ENCODE results near the gene NOL8. TPM values are rescaled to one million over a fixed set of nuclear protein-coding genes. Genes with fewer than 3 reads are reported as not detected.

NOL8 gene
- total RNA-seq, 6 experiments from 2014 or later, result 24.3 to 33.5 (median 27.7) TPM

- Mint-ChIP-seq H3K36me3 (ENCODE audit: low read depth) (peaks cover 31% of the 10 kb centered on the region), H3K9me3 (no peaks in the 10 kb centered on the region), H3K27me3 (ENCODE audit: insufficient read depth) (no peaks in the 10 kb centered on the region; the same call in 1 of the 2 replicates), H3K27ac (no peak overlapping the region), H3K4me1 (ENCODE audit: low read depth) (no peaks in the 10 kb centered on the region), H3K4me3 (no peak overlapping the region)
- no peak for DNase-seq
- no peak for TF ChIP-seq CTCF (IDR thresholded peaks at IDR 0.05)
Observed at GRCh38 chr9:92254381-92255337, 70.5 kb downstream of the NOL8 start.

- no peak overlapping the region for H3K4me3 Mint-ChIP-seq
- no peaks in the 10 kb centered on the region for H3K4me1 Mint-ChIP-seq (ENCODE audit: low read depth)
- TF ChIP-seq CTCF (IDR thresholded peaks at IDR 0.05), result no peak
- H3K27ac Mint-ChIP-seq, result no peak overlapping the region
- no peaks in the 10 kb centered on the region; the same call in 1 of the 2 replicates for H3K27me3 Mint-ChIP-seq (ENCODE audit: insufficient read depth)
- no peaks in the 10 kb centered on the region for H3K9me3 Mint-ChIP-seq
- peaks cover 39% of the 10 kb centered on the region for H3K36me3 Mint-ChIP-seq (ENCODE audit: low read depth)
- no peak for DNase-seq
Observed at GRCh38 chr9:92253656-92254055, 71.5 kb downstream of the NOL8 start.

- H3K27me3 Mint-ChIP-seq (ENCODE audit: insufficient read depth), result no peaks in the 10 kb centered on the region; the same call in 1 of the 2 replicates
- H3K36me3 Mint-ChIP-seq (ENCODE audit: low read depth), result peaks cover 63% of the 10 kb centered on the region
- no peak overlapping the region for H3K27ac Mint-ChIP-seq
- no peaks in the 10 kb centered on the region for H3K9me3 Mint-ChIP-seq
- peaks cover 53% of the 10 kb centered on the region for H3K4me1 Mint-ChIP-seq (ENCODE audit: low read depth)
- TF ChIP-seq CTCF (IDR thresholded peaks at IDR 0.05), result no peak
- DNase-seq, result no peak
- no peak overlapping the region for H3K4me3 Mint-ChIP-seq
Observed at GRCh38 chr9:92247981-92248380, 77.2 kb downstream of the NOL8 start.

Small RNAs within 50 kb of the gene (microRNA-seq; reads per million reads assigned to microRNA genes)
- 17.8 reads per million, percentile 24 among the genes with 10 or more reads in this experiment for gene MIR3651

Other genes starting within 250 kb of the NOL8 start
- gene SPTLC1, start 209.9 kb downstream of the NOL8 start, total RNA-seq (2021; fragmentation: NEBNext Ultra II Directional; extraction: Animal tissue kit (Norgen Biotek cat#: 25700)), result 10 to 100 TPM; 56.2 to 67.2 (median 63.5) TPM
- 100 to 1,000 TPM; 155 to 179 (median 171) TPM for gene IARS1, start 31.7 kb downstream of the NOL8 start, total RNA-seq (2021; fragmentation: NEBNext Ultra II Directional; extraction: Animal tissue kit (Norgen Biotek cat#: 25700))
- 1 to 10 TPM; 3.0 to 7.0 (median 6.0) TPM for gene CENPP, start 603 bp upstream of the NOL8 start, total RNA-seq (2021; fragmentation: NEBNext Ultra II Directional; extraction: Animal tissue kit (Norgen Biotek cat#: 25700))
- gene OGN, start 79.2 kb upstream of the NOL8 start, total RNA-seq (2021; fragmentation: NEBNext Ultra II Directional; extraction: Animal tissue kit (Norgen Biotek cat#: 25700)), result under 1 TPM in 1 of 6 experiments, not detected in 5; 0.12 TPM
- gene OMD, start 99.1 kb upstream of the NOL8 start, total RNA-seq (2021; fragmentation: NEBNext Ultra II Directional; extraction: Animal tissue kit (Norgen Biotek cat#: 25700)), result not detected
- 1 to 10 TPM; 4.0 to 6.7 (median 4.6) TPM for gene ASPN, start 157.2 kb upstream of the NOL8 start, total RNA-seq (2021; fragmentation: NEBNext Ultra II Directional; extraction: Animal tissue kit (Norgen Biotek cat#: 25700))
- gene ECM2, start 210.6 kb upstream of the NOL8 start, total RNA-seq (2021; fragmentation: NEBNext Ultra II Directional; extraction: Animal tissue kit (Norgen Biotek cat#: 25700)), result under 1 TPM; 0.14 to 0.46 (median 0.33) TPM

All from HFFc6 (cell line).